GM12801 (cell line): ENCODE data around the gene MTCL1.

Experiments used
- CTCF ChIP-seq: IDR thresholded peaks from one replicate; pipeline ENCODE4 v1.5.1; 2011; ENCODE audit warnings: control low read depth; ENCODE audit not compliant: insufficient read length; ENCODE audit errors: extremely low read depth

Gene MTCL1

GRCh38 chr18:8779251-8779650 is 73.9 kb downstream of the MTCL1 start:
- TF ChIP-seq CTCF = no peak

GRCh38 chr18:8780227-8780626 is 74.9 kb downstream of the MTCL1 start:
- no peak for TF ChIP-seq CTCF

- TF ChIP-seq CTCF = no peak
These were observed 76.3 kb downstream of the MTCL1 start for GRCh38 chr18:8781671-8782070.

GRCh38 chr18:8783335-8783993 is 78.1 kb downstream of the MTCL1 start:
- TF ChIP-seq CTCF = no peak

- no peak for TF ChIP-seq CTCF
These were observed 78.7 kb downstream of the MTCL1 start for GRCh38 chr18:8783994-8784530.

GRCh38 chr18:8785261-8785660 is 79.9 kb downstream of the MTCL1 start:
- TF ChIP-seq CTCF = no peak

GRCh38 chr18:8785855-8786482 is 80.6 kb downstream of the MTCL1 start:
- no peak for TF ChIP-seq CTCF
